Anterior cingulate cortex (tissue), 58 donors: ENCODE data around the gene PLEK2.
"Not testable (repeated sequence)": the region's sequence is repeated elsewhere in the genome, so short reads cannot be mapped to it uniquely, and the experiment has no call there.

Experiments used
- DNase-seq, 58 donors: peaks; one replicate each; lab custom pipeline; 2025; lab: John Stamatoyannopoulos, UW

PLEK2 gene

DNA sequence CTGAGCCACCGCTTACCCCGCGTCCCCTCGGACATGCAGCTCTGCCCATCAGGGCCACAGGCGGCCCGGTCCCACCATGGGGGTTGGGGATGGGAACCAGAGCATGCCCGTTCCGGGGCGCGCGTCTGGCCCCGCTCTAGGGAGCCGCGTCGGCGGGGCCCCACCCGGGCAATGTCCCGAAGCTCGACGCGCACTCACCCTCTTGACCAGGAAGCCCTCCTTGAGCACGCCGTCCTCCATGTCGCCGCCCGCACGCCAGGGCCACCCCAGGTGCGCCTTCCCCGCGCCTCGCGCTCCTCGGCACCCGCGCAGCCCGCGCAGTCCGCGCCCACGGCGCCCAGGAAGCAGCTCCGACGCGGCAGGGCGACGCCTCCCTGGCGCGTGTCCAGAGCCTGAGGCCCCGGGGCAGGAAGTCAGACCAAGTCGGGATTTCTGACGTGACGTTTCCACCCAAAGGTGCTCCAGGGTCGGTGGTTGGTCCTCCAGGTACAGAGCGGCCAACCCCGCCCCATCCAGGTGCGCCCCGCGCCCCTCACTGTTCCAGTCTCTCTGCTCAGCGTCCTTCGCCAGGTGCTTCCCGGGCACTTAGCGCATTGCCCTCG lies at the start of gene PLEK2:
PLEK2 (minus strand) TSS at position 346 of the 602 bp plus-strand sequence; CDS start at position 240, 106 bp downstream.
- no peak for DNase-seq

- DNase-seq, result no peak
Observed at GRCh38 chr14:67461341-67461985, 49.5 kb upstream of the PLEK2 start.

DNA sequence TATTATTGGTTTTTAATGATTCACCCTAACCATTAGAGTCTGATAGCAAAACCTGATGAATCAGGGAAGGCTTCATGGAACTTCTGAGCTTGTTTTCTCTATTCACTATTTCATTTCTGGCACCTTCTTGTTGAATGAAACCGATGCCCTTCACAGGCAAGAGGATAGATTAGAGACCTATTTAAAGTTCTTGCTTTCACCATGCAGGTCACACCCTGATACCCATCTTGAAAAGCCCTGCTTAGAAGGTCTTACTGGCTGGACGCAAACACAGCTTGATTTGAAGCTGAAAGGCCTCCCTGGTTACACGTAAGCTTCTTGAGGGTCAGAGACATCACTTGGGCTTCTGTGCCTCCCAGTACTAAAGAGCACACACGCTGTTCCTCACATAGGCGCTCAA lies 47.4 kb upstream of the PLEK2 start:
- no peak for DNase-seq

DNA sequence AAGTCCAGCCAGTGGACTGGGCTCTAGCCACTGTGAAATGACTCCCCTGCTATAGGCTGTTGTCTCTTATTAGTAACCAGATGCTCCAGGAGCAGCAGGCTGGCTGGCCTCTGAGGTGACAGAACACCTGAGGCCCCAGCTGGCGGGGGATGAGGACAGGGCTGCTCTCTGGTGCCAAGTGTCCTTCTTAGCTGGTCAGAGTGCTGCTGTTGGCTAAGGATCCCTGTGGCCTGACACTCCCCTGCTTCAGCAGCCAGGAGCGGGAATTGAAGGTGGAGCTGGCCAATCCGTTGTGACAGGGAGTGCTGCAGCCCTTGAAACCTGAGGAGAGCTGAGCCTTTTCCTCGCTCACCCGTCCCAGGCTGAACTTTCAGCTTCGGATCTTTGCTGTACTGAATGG lies 45.8 kb upstream of the PLEK2 start:
- peak in 1 of 58 donors; percentile 12 for DNase-seq

DNA sequence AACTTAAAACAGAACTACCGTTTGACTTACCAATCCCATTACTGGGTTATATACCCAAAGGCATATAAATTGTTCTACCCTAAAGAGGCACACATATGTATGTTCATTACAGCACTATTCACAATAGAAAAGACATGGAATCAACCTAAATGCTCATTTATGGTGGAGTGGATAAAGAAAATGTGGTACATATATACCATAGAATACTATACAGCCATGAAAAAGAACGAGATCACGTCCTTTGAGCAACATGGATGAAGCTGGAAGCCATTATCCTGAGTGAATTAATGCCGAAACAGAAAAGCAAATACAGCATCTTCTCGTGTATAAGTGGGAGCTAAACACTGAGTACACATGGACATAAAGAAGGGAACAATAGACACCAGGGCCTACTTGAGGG lies 44.8 kb upstream of the PLEK2 start:
- no peak for DNase-seq

DNA sequence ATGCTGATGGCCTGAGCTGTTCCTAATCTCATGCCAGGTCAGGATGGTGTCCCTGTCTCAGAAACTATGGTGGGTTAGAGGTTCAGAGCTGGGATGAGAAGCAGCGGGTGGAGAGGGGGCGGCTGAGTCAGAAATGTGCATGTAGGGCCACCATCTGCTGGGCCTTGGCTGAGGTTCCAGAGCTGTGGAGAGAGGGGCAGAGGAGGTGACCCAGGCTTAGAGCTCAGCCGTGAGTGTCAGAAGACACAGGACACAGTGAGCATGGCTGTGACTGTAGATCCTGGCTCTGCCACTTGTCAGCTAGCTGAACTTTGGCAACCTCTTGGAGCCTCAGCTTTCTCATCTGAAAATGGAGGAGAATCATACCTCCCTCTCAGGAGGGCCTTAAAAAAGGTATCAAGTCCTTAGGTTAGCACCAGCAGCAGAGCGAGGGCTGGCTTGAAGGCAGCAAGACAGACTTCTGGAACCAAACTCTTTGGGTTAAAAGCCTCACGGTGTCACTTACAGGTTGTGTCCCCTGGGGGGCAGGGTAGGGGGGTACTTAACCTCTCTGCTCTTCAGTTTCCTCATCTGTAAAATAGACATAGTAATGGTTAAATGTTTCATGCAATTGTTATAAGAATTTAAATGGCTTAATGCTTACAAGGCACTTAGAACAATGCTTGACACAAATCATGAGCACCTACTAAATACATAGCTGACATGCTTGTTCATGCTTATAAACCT lies 41.8 kb upstream of the PLEK2 start:
- no peak for DNase-seq

GRCh38 chr14:67451667-67452066 lies 39.7 kb upstream of the PLEK2 start:
- not testable (repeated sequence) for DNase-seq

GRCh38 chr14:67449096-67449495 lies 37.1 kb upstream of the PLEK2 start:
- DNase-seq, result peak in 2 of 58 donors; percentile 13 to 21

- no peak for DNase-seq
Observed at GRCh38 chr14:67447033-67447381, 35.0 kb upstream of the PLEK2 start.

DNA sequence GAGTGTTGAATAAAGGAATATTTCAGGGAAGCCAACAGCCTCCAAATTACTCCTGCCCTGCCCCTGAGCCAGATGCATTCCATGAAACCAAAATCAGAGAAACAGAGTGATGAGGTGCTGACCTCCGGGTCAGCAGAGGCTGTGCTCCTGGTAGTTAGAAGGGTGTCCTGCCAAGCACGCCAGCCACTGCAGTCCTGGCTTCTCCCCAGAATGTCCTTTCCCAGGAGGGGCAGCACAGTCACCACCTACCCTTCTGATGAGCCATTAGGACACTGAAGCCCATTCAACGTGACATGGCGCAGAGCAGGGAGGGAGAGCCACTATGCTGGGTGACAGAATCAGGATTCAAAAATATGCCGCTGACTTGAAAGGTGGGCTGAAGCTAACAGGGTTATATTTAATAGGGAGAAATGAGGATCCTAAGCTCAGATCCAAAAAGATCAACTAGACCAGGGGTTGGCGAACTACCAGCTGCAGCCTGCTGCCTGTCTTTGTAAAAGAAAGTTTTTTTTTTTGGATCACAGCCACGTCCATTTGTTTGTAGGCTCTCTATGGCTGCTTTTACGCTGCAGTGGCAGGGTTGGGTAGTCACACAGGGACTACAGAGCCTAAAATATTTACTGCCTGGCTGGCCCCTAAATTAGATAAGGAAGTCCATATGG lies 34.5 kb upstream of the PLEK2 start:
- DNase-seq, result peak in 16 of 58 donors; percentile 5 to 51 (median 12)

- no peak for DNase-seq
Observed at GRCh38 chr14:67444395-67444794, 32.4 kb upstream of the PLEK2 start.

DNA sequence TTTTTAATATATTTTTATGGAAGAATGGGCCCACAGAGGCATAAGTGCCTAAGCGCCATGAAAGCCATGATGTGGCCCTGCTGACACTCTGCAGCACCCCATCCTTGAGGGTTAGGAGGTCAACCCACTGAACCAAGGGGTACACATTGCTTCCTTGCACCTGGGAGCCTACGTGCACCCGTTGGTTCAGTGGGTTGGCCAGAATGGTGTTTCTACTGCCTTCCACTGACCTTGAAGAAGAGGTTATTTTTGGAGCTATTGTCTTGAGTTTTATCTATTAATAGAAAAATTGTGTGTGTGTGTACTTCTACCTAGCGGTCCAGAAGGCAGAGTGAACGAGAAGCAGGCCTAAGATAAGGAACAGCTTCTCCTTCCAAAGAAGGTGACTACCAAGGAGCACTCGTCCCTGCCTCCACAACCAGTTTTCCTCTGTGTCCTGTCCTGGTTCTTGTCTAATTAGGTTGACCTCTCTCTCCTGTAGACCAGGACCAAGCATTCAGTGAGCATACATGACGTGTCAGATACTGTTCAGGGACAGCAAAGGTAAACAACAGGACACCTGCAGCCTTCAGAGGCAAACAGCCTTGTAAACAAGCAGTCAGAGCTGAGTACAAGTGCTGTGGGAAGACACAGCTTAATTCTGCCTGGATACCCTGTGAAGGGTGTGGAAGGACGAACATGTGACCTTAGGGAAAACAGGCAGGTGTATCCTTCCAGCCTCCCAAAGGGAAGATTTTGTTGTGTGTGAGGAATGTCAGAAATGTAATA lies 30.4 kb upstream of the PLEK2 start:
- DNase-seq, result no peak

GRCh38 chr14:67441672-67442071 lies 29.7 kb upstream of the PLEK2 start:
- DNase-seq, result no peak

DNA sequence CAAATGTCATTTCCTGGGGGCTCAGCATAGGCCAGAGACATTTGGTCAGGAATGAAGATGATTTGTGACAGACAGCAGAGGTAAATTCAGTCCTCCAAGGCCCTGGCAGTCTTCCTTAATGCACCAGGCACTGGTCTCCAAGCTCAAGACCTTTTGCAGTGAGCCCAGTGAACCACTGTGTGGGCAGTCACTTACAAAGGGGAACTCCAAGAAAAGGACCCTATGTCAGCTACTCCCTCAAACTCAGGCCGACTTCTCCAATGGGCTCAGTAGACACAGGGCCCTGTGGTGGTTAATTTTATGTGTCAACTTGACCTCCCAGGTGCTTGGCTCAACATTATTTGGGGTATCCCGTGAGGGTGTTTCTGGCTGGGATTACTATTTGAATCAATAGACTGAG lies 29.3 kb upstream of the PLEK2 start:
- DNase-seq, result no peak

- no peak for DNase-seq
Observed at GRCh38 chr14:67440513-67440912, 28.5 kb upstream of the PLEK2 start.

- DNase-seq, result no peak
Observed at GRCh38 chr14:67438969-67439368, 27.0 kb upstream of the PLEK2 start.

DNA sequence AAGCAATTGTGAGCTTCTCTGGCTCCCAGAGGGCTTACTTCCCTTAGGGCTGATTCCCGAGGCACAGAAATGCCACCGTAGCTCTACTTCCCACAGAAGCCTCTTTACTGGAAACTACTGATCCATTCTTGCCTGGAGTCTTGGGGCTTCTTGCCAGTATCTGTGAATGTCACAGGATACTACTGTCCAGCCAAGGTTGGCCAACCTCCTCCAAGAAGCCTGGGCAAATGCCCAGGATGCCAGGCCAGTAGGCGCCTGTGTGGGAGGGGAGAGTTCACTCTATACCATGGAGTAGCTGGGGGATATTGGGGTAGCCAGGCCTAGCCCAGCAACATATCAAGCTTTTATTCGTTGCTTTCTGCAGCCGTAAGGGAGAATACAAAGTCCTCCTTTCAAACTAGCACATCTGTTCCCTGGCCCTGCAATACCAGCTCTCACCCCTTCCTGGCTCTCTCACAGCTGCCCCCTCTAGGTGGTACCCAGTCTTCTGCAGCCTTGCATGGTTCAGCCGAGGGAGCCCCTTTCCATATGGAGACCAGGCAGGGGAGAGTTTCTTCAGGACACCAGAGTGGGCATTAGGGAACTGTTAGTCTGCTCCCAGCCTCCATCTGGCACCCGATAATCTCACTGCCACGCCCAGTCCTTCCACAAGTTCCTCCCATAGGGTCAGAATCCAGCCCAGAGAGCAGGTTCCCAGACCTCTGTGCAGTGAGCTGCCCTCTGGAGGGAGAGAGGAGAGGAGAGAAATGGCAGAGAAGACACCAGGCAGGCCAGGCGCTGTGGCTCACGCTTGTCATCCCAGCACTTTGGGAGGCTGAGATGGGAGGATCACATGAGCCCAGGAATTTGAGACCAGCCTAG lies 24.3 kb upstream of the PLEK2 start:
- peak in 36 of 58 donors; percentile 6 to 67 (median 30) for DNase-seq

- no peak for DNase-seq
Observed at GRCh38 chr14:67435603-67436002, 23.6 kb upstream of the PLEK2 start.

GRCh38 chr14:67432050-67432564 lies 20.1 kb upstream of the PLEK2 start:
- DNase-seq, result no peak
